Parathyroid adenoma (tissue), 2 donors: ENCODE results near the gene NR2F1.

Experiments
- H2AFZ ChIP-seq: fragments of 300-600 bp; sonication (generic); one replicate; pipeline ENCODE4 v1.7.0; 2017; ENCODE audit warnings: antibody characterized with exemption, mild to moderate bottlenecking
- H3K27ac ChIP-seq: fragments of 300-600 bp; sonication (generic); one replicate; pipeline ENCODE4 v1.7.0; 2017
- H3K27me3 ChIP-seq: fragments of 300-600 bp; sonication (generic); one replicate; pipeline ENCODE4 v1.7.0; 2017; ENCODE audit warnings: low read length; ENCODE audit not compliant: control insufficient read depth, insufficient read depth
- H3K36me3 ChIP-seq: fragments of 300-600 bp; sonication (generic); one replicate; pipeline ENCODE4 v1.7.0; 2017; ENCODE audit warnings: low read length; ENCODE audit not compliant: control insufficient read depth, insufficient read depth
- H3K4me1 ChIP-seq: fragments of 300-600 bp; sonication (generic); one replicate; pipeline ENCODE4 v1.7.0; 2017; ENCODE audit warnings: control low read depth
- H3K4me2 ChIP-seq: fragments of 300-600 bp; sonication (generic); one replicate; pipeline ENCODE4 v1.7.0; 2017; ENCODE audit warnings: low read length
- H3K4me3 ChIP-seq: fragments of 300-600 bp; sonication (generic); one replicate; pipeline ENCODE4 v1.7.0; 2017; ENCODE audit warnings: low read depth, low read length
- H3K79me2 ChIP-seq: fragments of 300-600 bp; sonication (generic); one replicate; pipeline ENCODE4 v1.7.0; 2017; ENCODE audit warnings: control low read depth
- H3K9ac ChIP-seq: fragments of 300-600 bp; sonication (generic); one replicate; pipeline ENCODE4 v1.7.0; 2017; ENCODE audit warnings: mild to moderate bottlenecking
- H3K9me3 ChIP-seq: fragments of 300-600 bp; sonication (generic); one replicate; pipeline ENCODE4 v1.7.0; 2017; ENCODE audit warnings: low read length; ENCODE audit not compliant: control insufficient read depth
- TF ChIP-seq, protein P1 (sequence below): fragments of 300-600 bp; sonication (generic); IDR thresholded peaks from one replicate; pipeline ENCODE4 v1.7.0; 2017; ENCODE audit warnings: antibody characterized with exemption, mild to moderate bottlenecking
- donor health status: primary hyperparathyroidism.

The NR2F1 gene

DNA sequence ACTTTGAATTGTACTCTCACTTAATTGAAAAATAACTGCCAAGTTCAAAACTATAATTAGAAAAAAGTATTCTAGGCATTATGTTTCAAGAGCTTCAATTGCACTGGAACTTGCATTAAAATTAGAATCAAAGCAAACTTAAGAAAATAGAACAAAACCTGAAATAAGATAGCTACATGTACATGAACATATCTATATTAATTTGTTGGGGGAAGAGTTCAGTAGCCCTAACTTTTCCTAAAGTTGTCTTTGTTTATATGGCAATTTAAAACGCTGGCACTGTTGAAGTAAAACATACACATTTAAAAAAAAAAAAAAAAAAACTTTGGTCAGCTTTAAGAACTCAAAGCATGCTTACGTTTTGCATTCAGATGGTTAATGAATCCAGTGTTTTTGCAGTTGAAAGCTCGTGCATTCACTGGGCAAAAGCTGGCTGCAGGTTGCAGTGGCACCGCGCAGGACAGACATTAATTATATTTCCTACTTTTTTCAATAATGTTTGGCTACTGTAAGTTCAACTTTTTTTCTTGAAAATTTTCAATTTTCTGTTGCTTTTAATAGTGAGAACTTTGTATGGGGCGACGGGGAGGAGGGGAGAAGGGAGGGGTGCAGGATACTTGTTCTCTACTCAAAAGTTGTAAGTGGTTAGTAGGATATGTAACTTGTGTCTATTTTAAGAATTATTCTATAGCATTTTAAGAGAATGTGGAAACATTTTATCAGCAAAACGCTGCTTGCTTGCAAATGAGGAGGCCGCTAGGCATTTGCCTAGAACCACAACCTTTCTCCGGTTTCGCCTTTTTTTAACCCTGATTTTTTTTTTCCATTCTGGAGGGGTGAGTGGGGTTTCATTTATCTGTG lies 3.9 kb downstream of the NR2F1 start:
- no peak overlapping the region for H2AFZ ChIP-seq
- H3K4me2 ChIP-seq: no peak overlapping the region
- no peak overlapping the region for H3K4me3 ChIP-seq
- peaks cover 34% of the 10 kb centered on the region for H3K27me3 ChIP-seq
- H3K79me2 ChIP-seq: no peaks in the 10 kb centered on the region
- no peaks in the 10 kb centered on the region for H3K9me3 ChIP-seq
- H3K27ac ChIP-seq: no peak overlapping the region
- TF ChIP-seq, protein P1, sequence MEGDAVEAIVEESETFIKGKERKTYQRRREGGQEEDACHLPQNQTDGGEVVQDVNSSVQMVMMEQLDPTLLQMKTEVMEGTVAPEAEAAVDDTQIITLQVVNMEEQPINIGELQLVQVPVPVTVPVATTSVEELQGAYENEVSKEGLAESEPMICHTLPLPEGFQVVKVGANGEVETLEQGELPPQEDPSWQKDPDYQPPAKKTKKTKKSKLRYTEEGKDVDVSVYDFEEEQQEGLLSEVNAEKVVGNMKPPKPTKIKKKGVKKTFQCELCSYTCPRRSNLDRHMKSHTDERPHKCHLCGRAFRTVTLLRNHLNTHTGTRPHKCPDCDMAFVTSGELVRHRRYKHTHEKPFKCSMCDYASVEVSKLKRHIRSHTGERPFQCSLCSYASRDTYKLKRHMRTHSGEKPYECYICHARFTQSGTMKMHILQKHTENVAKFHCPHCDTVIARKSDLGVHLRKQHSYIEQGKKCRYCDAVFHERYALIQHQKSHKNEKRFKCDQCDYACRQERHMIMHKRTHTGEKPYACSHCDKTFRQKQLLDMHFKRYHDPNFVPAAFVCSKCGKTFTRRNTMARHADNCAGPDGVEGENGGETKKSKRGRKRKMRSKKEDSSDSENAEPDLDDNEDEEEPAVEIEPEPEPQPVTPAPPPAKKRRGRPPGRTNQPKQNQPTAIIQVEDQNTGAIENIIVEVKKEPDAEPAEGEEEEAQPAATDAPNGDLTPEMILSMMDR: no peak
- H3K4me1 ChIP-seq: no peaks in the 10 kb centered on the region
- H3K36me3 ChIP-seq: no peaks in the 10 kb centered on the region
- H3K9ac ChIP-seq: no peak overlapping the region

DNA sequence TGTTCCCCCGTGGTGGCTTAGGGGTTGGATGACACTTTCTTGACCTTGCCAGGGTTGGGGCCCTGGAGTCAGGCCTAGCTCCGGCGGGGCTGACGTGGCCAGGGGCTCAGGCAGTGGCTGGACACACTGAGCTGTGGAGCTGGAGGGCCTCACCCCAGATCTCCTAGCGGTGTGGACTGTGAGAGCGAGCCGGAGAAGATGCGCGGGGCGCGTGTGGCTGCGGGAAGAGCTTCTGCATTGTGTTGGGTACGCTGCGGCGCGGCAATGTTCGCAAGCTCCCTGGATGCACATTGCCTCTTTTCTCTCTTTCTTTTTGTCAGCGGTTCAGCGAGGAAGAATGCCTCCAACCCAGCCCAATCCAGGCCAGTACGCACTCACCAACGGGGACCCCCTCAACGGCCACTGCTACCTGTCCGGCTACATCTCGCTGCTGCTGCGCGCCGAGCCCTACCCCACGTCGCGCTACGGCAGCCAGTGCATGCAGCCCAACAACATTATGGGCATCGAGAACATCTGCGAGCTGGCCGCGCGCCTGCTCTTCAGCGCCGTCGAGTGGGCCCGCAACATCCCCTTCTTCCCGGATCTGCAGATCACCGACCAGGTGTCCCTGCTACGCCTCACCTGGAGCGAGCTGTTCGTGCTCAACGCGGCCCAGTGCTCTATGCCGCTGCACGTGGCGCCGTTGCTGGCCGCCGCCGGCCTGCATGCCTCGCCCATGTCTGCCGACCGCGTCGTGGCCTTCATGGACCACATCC lies 4.8 kb downstream of the NR2F1 start:
- Histone ChIP-seq H3K9ac (no peak overlapping the region), H2AFZ (no peak overlapping the region), H3K27ac (no peak overlapping the region), H3K27me3 (peaks cover 34% of the 10 kb centered on the region), H3K36me3 (no peaks in the 10 kb centered on the region), H3K9me3 (no peaks in the 10 kb centered on the region), H3K4me1 (no peaks in the 10 kb centered on the region), H3K79me2 (no peaks in the 10 kb centered on the region), H3K4me2 (no peak overlapping the region), H3K4me3 (no peak overlapping the region)
- TF ChIP-seq, protein P1: no peak

DNA sequence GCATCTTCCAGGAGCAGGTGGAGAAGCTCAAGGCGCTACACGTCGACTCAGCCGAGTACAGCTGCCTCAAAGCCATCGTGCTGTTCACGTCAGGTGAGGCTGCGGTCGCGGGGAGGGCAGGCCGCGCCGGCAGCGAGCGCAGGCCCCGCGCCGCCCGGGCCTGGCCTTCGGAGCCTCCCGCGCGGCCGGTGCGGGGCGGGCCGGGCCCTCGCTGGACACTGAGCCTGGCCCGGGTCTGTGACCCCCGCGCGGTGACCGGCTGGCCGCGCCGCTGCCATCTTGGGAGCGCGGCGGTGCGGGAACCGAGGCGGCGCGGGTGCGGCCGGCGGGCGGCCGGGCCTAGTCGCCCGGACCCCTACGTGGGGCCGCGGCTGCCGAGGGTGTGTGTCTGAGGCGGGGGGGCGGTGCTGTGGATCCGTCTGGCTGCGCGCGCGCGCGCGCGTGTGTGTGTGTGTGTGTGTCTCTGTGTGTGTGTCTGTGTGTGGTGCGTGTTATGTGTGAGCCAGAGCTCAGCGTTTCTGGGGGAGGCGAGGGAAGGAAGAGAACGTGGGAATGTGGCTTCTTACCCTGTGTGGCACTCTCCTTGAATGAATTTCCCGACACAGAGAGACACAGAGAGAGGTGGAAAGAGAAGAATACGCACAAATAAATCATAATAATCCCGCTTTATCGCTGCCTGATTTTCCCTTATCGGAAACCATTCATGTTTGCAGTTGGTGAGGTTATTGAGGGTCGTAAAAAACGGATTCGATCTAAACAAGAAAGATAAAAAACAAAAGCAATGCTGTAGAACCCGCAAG lies 5.5 kb downstream of the NR2F1 start:
- peaks cover 27% of the 10 kb centered on the region for H3K27me3 ChIP-seq

DNA sequence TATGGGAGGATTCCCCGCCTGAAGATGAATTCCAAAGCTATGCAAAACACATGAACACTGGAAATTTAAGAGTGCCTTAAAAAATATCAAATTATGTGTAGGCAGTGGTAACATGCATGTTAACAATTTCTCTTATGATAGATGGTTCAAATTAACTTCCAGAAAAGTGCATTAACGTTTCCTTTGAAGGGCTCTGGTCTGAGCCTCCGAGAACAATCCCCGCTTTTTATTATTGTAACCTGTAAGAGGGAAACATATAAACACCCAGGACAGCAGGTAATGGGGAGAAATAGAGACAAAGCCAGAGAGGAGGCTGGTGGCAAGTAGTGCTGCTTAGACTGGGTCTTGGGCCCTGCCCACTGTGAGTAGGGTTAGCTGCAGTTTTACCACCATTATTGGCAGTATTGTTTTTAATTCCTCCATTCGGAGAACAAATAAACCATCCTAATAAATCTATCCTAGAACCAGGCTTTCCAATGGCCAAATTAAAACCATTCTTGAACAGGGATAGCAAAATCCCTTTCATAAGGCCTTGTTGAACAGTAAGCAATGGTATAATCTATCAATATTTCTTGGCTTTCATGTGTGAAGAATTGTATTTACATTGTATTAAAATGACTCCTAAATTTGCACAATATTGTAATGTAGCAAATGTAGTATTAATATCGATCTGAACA lies 6.3 kb downstream of the NR2F1 start:
- no peak overlapping the region for H3K9ac ChIP-seq
- no peaks in the 10 kb centered on the region for H3K4me1 ChIP-seq
- H3K4me3 ChIP-seq: no peak overlapping the region
- H2AFZ ChIP-seq: no peak overlapping the region
- no peak overlapping the region for H3K27ac ChIP-seq
- no peaks in the 10 kb centered on the region for H3K79me2 ChIP-seq
- no peaks in the 10 kb centered on the region for H3K36me3 ChIP-seq
- H3K9me3 ChIP-seq: no peaks in the 10 kb centered on the region
- H3K4me2 ChIP-seq: no peak overlapping the region
- TF ChIP-seq, protein P1: no peak
- H3K27me3 ChIP-seq: peaks cover 27% of the 10 kb centered on the region

More for the DNA sequence above, 5.5 kb downstream of the NR2F1 start:
- Histone ChIP-seq H3K9me3 (no peaks in the 10 kb centered on the region), H2AFZ (no peak overlapping the region), H3K4me2 (no peak overlapping the region), H3K4me3 (no peak overlapping the region), H3K79me2 (no peaks in the 10 kb centered on the region), H3K4me1 (no peaks in the 10 kb centered on the region), H3K9ac (no peak overlapping the region), H3K27ac (no peak overlapping the region), H3K36me3 (no peaks in the 10 kb centered on the region)
- TF ChIP-seq, protein P1: no peak
